BJ (cell line): Measurements from ENCODE around the gene ECT2. TPM values are rescaled to one million over a fixed set of nuclear protein-coding genes. Genes with fewer than 3 reads are reported as not detected.

Experiments
- CTCF ChIA-PET: fragments of 350-600 bp; formaldehyde crosslinking; extraction: SDS; loops from one replicate; lab custom pipeline; 2021; ENCODE audit warnings: antibody characterized with exemption, inconsistent platforms; lab: Yijun Ruan, JAX
- POLR2A ChIA-PET: fragments of 300-600 bp; sonication (Branson Sonifier 250); formaldehyde crosslinking; extraction: SDS; loops from one replicate; lab custom pipeline; 2021; ENCODE audit warnings: antibody characterized with exemption; lab: Charles Lee
- DNase-seq: peaks from one replicate; pipeline ENCODE4 v3.0.0-alpha.2; 2011; ENCODE audit warnings: low read depth
- H3K27me3 ChIP-seq: 2 replicates; pipeline ENCODE4 v1.6.0; 2011; ENCODE audit warnings: low read length; ENCODE audit not compliant: control insufficient read depth, insufficient read depth
- H3K36me3 ChIP-seq: 2 replicates; pipeline ENCODE4 v1.5.1; 2011; ENCODE audit warnings: low read length; ENCODE audit not compliant: control insufficient read depth, insufficient read depth
- H3K4me3 ChIP-seq: 2 replicates; pipeline ENCODE4 v1.5.1; 2011; ENCODE audit warnings: low read depth, mild to moderate bottlenecking, control low read depth, low read length
- polyA plus RNA-seq: library from polyadenylated mRNA; depleted of rRNA; stranded (reverse); fragments of >200 nt; gene quantifications from 2 replicates; pipeline ENCODE4 v1.2.3, GENCODE V29; 2011
- TF ChIP-seq, protein P1 (sequence below): IDR thresholded peaks from 2 replicates; pipeline ENCODE4 v1.5.1; 2011; ENCODE audit warnings: low read depth, mild to moderate bottlenecking, control low read depth, inconsistent platforms, low read length, moderate library complexity; ENCODE audit not compliant: insufficient read depth

ECT2 gene
- polyA plus RNA-seq, 1 experiment, result 15.3 TPM

GRCh38 chr3:172804323-172804722 lies 53.8 kb downstream of the ECT2 start:
- TF ChIP-seq, protein P1, sequence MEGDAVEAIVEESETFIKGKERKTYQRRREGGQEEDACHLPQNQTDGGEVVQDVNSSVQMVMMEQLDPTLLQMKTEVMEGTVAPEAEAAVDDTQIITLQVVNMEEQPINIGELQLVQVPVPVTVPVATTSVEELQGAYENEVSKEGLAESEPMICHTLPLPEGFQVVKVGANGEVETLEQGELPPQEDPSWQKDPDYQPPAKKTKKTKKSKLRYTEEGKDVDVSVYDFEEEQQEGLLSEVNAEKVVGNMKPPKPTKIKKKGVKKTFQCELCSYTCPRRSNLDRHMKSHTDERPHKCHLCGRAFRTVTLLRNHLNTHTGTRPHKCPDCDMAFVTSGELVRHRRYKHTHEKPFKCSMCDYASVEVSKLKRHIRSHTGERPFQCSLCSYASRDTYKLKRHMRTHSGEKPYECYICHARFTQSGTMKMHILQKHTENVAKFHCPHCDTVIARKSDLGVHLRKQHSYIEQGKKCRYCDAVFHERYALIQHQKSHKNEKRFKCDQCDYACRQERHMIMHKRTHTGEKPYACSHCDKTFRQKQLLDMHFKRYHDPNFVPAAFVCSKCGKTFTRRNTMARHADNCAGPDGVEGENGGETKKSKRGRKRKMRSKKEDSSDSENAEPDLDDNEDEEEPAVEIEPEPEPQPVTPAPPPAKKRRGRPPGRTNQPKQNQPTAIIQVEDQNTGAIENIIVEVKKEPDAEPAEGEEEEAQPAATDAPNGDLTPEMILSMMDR, result no peak
- Histone ChIP-seq H3K4me3 (no peak overlapping the region), H3K27me3 (no peaks in the 10 kb centered on the region), H3K36me3 (no peaks in the 10 kb centered on the region)
- POLR2A ChIA-PET, result no interaction called here
- CTCF ChIA-PET, result interaction anchor here (1.1 kb wide), 1 partner anchor 14 kb away, joined by 3 read pairs; no protein-coding TSS in a partner anchor
- DNase-seq, result no peak

GRCh38 chr3:172808969-172809546 lies 58.5 kb downstream of the ECT2 start:
- DNase-seq, result no peak
- ChIA-PET CTCF (interaction anchor here (0.6 to 0.7 kb wide), 2 partner anchors 9 to 238 kb away, joined by 3 read pairs; no protein-coding TSS in a partner anchor), POLR2A (no interaction called here)
- Histone ChIP-seq H3K4me3 (no peak overlapping the region), H3K36me3 (no peaks in the 10 kb centered on the region), H3K27me3 (no peaks in the 10 kb centered on the region)
- TF ChIP-seq, protein P1, result peak; percentile 24; the same call in 1 of the 2 replicates

DNA sequence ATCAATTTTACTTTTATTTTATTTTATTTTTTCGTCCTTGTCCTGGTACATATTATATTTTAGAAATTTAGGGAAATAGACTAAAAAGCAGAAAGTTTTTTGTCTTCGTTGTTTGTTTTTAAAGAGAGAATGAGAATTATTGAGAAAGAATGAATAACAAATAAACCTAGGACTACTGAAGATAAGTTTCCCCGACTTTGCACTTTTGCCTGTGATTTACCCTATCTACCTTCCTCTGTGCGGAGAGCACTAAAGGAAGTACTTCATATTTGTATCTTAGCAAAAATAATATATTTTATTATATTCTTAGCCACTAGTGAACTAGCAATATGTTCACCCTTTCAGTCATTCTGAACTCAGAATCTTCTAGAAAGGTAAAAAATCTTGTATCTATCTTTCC lies 60.6 kb downstream of the ECT2 start:
- no peaks in the 10 kb centered on the region for H3K36me3 ChIP-seq
- TF ChIP-seq, protein P1, result no peak
- H3K4me3 ChIP-seq, result no peak overlapping the region
- H3K27me3 ChIP-seq, result no peaks in the 10 kb centered on the region
- POLR2A ChIA-PET, result no interaction called here
- no peak for DNase-seq
- CTCF ChIA-PET, result interaction anchor here (0.5 to 1.7 kb wide), 4 partner anchors 10 to 234 kb away, joined by 3 to 8 read pairs (median 3); no protein-coding TSS in a partner anchor

DNA sequence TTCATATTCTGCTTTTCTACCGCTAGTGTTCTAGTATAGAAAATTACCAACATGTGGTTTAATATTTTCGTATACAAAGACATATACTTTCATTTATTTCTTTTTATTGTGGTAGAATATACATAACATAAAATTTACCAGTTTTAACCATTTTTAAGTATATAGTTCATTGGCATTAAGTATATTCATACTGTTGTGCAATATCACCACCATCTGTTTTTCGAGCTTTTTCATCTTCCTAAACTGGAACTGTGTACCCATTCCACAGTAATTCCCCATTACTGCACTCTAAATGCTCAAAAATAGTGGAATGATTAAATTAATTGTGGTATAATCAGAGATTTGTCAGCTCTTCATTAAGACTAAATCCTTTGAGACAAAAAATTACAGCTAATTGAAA lies 62.9 kb downstream of the ECT2 start:
- Histone ChIP-seq H3K4me3 (no peak overlapping the region), H3K27me3 (no peaks in the 10 kb centered on the region), H3K36me3 (no peaks in the 10 kb centered on the region)
- no peak for DNase-seq
- ChIA-PET POLR2A (no interaction called here), CTCF (no interaction called here)
- TF ChIP-seq, protein P1, result no peak

DNA sequence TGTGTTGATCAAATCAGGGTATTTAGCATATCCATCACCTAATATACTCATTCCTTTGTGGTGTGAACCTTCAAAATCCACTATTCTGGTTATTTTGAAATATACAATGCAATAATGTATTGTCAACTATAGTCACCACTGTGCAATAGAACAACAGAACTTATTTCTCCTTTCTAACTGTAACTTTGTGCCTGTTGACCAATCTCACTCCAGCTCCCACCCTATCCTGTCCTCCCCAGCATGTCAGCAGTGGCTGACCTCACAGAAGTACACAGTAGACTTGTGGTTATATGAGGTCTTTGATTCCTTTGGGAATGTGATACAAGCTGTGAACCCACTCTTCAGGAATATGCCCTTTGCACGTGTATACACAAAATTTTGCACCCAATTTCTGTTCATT lies 64.2 kb downstream of the ECT2 start:
- no peak overlapping the region for H3K4me3 ChIP-seq
- no peaks in the 10 kb centered on the region for H3K36me3 ChIP-seq
- ChIA-PET POLR2A (no interaction called here), CTCF (no interaction called here)
- H3K27me3 ChIP-seq, result no peaks in the 10 kb centered on the region
- TF ChIP-seq, protein P1, result no peak
- DNase-seq, result no peak
